Measurements from ENCODE around the gene FER.
"Not testable (repeated sequence)": the region's sequence is repeated elsewhere in the genome, so short reads cannot be mapped to it uniquely, and the experiment has no call there.

Gene FER

DNA sequence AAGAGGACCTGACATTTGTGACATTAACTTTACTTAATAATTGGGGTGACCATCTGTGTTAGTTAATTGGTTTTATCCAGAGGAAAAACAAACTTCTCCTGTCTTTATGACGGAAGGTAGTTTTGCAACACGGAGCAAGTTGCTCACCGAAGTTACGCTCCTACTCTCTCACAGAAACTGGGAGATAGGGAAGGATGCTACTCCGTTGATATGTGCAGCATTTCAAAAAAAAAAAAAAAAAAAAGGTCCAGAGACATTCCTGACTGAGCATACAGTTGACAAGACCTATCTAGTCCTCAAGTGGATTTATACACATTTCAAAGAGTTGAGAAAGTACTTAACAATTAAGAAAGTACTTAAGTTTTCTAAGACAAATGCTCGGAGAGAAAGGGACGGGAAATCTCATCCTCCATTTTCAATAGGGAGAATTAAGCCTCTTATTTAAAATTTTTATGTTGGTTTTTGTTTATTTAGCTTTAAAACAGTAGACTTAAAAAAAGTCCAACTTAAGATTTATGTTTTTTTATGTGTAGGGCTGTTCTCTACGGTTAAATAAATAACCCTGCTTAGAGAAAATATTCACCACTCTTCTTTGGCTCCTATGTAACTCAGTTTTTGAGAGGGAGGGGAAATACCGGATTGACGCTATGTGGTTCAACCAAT, 455 bp upstream of the FER start:
- DNase-seq (ENCODE audit: low read depth in 1 of 2, low spot score in 1 of 2), result no peak

DNA sequence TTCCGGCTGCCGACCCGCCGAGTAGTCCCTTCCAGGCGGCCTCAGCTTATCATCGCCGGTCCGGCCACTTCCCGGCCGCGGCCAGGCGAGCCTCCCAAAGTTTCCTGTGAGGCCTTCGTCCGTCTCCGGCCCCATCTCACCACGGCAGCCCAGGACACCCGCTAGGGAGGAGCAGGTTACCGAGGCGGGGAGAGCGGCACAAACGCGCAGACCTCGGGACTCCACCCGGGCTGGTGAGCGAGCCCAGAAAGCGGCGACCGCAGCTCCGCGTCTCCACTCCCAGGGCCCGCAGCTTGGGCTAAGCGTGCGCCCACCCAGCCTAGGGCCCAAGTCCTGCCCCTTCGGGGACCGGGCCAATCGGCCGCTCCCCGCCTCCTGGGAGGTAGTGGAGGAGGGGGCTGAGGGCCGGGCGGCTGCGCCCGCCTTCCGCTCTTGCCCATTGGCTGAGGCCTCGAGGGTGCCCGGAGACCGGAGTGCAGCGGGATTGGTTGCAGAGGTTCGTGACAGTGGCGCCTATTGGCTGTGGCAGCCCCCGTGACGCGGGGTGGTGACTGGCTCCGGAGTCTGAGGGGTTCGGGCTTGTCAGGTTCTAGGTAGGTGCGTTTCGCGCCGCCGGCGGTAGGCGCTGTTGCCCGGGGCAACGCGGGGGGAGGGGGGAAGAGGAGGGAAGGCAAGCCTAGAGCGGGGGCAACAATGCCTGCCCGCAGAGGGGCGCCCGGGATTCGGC, 867 bp downstream of the FER start:
- peak; percentile 91 to 94 for DNase-seq (ENCODE audit: low read depth in 1 of 2, low spot score in 1 of 2)

DNA sequence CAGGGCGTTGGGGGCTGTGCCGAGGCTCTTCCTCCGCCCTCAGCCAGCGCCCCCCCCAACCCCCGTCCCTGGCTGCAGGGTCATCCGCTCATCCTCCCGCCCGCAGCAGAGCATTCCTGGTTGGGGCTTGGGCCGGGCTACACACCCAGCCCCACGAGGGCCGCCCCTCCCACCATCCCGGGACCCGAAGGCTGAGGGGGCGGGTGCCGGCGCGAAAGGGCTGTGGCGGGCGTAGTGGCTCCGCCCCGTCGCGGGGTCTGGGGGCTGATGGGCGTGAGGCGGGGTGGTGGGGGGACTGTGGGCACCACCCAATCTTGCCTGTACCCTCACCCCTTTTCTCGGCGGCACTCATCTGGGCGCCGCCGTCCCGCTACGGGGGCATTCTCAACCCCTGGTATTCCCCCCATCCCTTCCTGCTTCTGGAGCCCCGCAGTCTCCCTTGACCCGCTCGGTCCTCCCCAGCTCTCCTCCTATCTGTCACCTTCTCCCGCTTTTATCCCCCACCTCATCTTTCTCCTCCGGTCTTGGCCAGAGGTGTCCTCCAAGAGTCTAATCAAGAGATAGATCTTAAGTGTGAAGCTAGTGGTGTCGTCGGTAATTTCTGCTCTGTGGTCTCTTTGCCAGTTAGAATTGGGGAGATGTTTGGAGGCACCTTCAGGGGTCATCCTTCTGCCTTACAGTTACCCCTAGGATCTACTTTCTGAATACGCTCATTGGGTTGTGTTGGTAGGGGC, 1.6 kb downstream of the FER start:
- DNase-seq (ENCODE audit: low read depth in 1 of 2, low spot score in 1 of 2), result no peak

DNA sequence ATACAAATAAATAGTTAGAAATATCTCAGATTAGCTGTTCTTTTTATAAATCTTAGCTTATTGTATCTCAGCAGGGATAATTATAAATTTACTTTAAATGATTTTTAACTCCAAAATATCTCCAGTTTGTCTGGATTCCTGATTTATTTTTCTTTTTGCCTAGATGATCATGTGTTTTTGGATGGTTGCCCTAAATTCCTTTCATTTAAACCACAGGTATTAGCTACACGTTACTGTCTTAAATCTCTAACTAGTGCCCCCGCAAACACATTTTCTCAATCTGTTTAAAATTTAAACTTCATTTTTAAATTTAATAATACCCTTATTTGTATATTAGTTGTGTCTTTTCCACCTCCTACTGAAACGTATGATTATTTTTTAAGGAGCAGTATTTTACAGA, 5.6 kb downstream of the FER start:
- DNase-seq (ENCODE audit: low read depth in 1 of 2, low spot score in 1 of 2), result no peak

DNA sequence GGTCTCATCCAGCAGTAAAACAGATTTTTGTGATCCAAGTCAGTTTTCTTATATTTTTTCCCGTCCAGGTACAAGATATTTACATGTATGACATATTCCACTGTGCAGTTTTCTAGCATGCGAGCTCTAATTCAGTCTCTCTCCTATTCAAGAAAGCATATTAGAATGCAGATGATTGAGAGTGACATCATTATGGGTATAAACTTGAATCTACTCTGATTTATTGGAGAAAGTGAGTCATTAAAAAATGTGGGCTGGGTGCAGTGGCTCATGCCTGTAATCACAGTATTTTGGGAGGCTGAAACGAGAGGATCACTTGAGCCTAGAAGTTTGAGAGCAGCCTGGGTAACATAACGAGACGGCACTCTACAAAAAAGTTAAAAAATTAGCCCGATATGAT, 6.2 kb downstream of the FER start:
- DNase-seq (ENCODE audit: low read depth in 1 of 2, low spot score in 1 of 2), result no peak

DNA sequence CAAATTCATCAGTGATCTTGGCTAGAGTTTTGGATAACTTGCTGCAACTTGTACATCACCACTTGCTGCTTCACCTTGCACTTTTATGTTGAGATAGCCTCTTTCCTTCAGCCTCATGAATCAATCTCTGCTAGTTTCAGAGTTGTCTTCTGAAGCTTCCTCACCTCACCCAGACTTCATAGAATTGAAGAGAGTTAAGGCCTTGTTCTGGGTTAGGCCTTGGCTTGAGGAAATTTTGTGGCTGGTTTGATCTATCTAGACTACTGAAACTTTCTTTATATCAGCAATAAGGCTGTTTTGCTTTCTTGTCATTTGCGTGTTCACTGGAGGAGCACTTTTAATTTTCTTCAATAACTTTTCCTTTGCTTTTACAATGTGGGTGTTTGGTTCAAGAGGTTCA, 12.8 kb downstream of the FER start:
- no peak for DNase-seq (ENCODE audit: low read depth in 1 of 2, low spot score in 1 of 2)

DNA sequence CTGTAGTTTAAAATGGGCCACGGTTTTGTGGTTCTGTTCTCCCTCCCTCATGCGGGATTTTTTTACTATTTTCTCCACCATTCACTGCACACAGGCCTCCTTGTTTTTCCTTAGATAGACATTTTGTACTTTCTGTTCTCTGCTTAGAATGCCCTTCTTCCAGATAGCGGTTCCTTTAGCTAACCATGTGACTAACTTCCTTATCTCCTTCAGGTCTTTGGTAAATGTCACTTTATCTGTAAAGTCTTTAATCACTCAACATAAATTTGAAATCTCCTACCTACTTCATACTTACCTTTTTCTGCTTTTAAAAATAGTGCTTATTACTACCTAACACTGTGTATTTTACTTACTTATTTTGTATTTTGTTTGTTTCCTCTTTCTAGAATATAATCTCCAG, 15.0 kb downstream of the FER start:
- DNase-seq (ENCODE audit: low read depth in 1 of 2, low spot score in 1 of 2), result no peak

DNA sequence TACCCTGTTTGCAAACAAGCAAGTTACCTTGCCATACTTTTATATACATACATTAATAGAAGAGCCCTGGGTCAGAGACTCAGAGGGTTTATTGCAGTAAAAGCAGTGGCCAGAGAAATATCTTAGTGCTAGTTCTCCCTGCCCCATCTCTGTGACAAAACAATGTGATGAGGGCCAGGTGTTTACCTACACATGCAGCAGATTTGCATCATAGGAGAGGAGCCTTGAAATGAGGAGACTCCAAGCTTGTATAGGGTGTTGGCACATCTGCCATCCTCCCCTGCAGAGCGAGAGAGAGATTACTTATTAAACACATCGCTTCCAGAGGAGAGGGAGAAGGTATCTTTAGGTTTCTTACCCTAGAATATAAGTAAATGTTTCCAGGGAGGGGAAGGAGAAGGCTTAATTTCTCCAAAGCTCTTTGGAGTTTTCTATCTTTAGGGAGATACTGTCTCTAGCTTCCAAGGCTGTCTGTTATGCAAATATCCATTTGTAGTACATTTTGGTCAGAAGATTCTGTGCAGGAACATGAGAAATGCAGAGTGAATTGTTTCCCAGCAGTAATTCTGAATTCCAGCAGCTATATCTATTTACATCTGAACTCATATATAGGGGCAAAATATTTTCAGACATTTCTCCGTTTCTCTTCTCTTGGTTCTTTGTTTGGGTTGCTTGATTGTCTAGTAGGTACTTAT, 15.7 kb downstream of the FER start:
- DNase-seq (ENCODE audit: low read depth in 1 of 2, low spot score in 1 of 2), result no peak

DNA sequence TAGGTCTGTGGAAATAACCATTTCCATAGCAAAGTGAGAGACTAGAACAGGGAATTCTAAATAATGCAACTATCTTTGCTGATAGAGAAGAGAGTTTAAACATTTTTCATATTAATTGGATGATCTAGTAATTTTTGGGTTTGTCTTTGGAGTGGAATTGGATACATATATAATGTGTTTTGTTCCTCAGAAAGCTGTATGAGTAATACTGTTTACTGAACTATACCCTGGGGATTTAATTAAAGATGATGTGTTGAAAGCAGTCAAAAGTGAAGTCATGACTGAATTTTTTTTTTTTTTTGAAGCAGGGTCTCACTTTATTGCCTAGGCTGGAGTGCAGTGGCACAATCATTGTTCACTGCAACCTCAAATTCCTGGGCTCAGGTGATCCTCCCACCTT, 17.9 kb downstream of the FER start:
- DNase-seq (ENCODE audit: low read depth in 1 of 2, low spot score in 1 of 2), result no peak

DNA sequence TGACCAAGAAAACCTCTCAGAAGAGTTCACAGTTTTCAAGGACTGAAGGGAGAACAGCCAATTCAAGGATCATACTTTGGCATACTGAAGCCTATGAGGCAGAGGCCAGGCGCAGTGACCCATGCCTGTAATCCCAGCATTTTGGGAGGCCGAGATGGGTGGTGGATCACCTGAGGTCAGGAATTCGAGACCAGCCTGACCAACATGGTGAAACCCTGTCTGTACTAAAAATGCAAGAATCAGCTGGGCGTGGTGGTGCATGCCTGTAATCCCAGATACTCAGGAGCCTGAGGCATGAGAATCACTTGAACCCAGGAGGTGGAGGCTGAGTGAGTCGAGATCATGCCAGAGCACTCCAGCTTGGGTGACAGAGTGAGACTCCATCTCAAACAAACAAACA, 19.2 kb downstream of the FER start:
- DNase-seq (ENCODE audit: low read depth in 1 of 2, low spot score in 1 of 2), result not testable (repeated sequence)

DNA sequence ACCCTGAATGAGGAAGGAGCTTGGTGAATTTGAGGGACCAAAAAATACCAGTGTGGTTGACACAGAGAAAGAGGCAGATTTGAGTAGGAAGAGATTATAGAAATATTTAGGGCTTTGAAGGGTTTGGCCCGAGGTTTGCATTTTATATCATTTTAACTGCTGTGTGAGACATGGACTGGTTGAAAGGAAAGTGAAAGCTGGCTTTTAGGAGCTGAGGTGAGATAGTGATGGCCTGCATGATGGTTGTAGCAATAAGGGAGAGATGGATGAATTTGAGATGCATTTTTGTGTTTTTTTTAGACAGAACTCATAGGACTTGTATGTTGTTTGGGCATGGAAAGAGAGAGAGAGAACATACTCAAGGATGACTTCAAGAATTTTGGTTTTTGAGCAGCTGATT, 21.7 kb downstream of the FER start:
- no peak for DNase-seq (ENCODE audit: low read depth in 1 of 2, low spot score in 1 of 2)

DNA sequence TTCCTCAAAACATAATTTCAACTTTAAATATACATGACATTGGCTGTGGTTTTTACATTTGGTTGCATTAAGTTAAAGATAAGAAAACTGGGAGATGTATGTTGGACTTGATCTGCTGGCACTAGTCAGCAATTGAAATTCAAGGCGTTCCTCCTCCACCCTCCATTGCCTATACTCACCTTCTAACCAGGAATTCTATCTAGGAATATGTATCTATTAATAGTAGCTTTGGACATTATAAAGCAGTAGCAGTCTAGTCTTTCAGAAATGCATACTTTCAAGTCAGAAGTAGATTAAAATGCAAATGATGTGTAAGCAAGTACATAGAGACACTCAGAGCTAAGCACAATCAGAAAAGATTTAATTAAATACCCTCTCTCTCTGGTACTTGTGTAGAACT, 24.9 kb downstream of the FER start:
- DNase-seq (ENCODE audit: low read depth in 1 of 2, low spot score in 1 of 2), result no peak

DNA sequence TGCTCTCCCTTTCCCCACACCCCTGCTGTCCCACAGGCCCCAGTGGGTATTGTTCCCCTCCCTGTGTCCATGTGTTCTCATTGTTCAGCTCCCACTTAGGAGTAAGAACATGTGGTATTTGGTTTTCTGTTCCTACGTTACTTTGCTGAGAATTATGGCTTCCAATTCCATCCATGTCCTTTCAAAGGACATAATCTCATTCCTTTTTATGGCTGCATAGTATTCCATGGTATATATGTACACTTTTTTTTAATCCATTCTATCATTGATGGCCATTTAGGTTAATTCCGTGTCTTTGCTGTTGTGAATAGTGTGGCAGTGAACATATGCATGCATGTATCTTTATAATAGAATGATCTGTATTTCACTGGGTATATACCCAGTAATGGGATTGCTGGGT, 25.6 kb downstream of the FER start:
- DNase-seq (ENCODE audit: low read depth in 1 of 2, low spot score in 1 of 2), result no peak

DNA sequence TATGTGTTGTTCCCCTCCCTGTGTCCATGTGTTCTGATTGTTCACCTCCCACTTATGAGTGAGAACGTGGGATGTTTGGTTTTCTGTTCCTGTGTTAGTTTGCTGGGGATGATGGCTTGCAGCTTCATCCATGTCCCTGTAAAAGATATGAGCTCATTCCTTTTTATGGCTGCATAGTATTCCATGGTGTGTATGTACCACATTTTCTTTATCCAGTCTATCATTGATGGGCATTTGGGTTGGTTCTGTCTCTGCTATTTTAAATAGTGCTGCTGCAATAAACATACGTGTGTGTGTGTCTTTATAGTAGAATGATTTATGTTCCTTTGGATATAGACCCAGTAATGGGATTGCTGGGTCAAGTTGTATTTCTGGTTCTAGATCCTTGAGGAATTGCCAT, 26.4 kb downstream of the FER start:
- DNase-seq (ENCODE audit: low read depth in 1 of 2, low spot score in 1 of 2), result not testable (repeated sequence)

DNA sequence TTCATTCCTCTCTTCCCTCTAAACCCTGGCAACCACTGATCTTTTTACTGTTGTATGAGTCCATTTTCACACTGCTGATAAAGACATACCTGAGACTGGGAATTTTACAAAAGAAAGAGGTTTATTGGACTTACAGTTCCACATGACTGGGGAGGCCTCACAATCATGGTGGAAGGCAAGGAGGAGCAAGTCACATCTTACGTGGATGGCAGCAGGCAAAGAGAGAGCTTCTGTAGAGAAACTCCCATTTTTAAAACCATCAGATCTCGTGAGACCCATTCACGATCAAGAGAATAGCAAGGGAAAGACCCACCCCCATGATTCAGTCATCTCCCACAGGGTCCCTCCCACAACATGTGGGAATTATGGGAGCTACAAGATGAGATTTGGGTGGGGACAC, 29.9 kb downstream of the FER start:
- not testable (repeated sequence) for DNase-seq (ENCODE audit: low read depth in 1 of 2, low spot score in 1 of 2)

DNA sequence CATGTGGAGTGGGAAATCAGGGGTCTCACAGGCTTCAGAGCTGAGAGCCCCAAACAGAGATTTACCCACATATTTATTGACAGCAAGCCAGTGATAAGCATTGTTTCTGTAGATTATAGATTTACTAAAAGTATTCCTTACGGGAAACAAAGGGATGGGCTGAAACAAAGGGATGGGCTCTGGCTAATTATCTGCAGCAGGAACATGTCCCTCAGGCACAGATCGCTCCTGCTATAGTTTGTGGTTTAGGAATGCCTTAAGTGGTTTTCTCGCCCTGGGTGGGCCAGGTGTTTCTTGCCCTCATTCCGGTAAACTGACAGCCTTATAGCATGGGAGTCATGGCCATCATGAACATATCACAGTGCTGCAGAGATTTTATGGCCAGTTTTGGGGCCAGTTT, 36.9 kb downstream of the FER start:
- DNase-seq (ENCODE audit: low read depth in 1 of 2, low spot score in 1 of 2), result not testable (repeated sequence)

DNA sequence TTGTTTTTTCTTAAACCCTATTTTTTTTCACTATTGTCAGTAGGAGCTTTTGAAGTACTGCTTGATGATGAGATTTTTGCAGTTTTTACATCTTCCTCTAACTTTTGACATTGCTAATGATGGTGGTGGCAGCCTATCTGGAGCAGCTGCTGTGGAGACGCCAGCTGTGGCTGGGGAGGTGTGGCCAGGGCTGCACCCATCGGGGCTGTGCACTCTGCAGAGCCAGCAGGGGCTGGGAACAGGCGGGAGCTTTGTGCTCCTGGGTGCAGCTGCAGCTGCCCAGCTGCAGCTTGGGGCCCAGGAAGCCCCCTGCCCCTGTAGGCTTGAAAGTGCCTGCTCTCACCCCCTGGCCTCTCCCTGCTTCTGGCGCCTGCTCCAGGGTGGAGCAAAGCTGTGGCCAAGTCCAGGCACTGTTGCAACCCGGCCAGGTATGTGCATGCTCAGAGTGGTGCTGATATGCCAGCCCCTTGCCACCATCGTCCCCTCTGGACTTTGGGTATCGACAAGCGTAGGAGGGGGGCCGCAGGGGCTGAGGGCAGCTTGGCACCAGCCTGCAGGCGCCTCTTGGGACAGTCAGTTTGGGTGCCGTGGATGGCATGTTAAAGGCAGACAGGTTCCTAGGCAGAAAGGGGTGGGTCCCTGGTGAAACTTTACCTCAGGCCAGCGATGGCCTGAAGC, 39.2 kb downstream of the FER start:
- DNase-seq (ENCODE audit: low read depth in 1 of 2, low spot score in 1 of 2), result no peak

DNA sequence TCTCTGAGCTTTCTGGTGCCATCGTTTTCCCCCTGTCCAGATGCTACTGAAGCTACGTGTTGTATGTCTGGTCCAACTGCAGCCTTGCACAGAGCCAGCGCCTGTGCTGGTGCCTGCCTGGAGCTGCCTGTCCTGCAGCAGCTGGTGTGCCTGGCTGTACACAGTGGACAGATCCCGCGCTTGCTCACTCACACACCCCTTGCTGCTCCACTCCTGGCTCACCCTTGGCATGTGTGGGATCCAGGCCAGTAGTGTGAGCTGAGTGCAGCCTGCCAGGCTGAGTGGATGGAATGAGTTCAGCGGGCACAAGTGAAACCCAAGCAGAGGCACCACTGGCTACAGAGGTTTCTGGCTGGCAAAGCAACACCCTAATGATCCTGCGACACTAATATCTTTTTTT, 40.4 kb downstream of the FER start:
- DNase-seq (ENCODE audit: low read depth in 1 of 2, low spot score in 1 of 2), result no peak

DNA sequence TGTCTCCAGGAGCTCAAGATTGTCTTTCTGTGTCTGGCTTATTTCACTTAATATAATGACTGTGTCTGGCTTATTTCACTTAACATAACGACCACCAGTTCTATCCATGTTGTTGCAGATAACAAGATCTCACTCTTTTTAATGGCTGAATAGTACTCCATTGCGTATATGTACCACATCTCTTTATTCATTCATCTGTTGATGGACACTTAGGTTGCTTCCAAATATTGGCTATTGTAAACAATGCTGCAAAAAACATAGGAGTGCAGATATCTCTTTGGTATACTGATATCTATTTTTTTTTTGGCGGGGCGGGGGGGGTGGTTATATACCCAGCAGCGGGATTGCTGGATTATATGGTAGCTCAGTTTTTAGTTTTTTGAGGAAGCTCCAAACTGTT, 45.5 kb downstream of the FER start:
- no peak for DNase-seq (ENCODE audit: low read depth in 1 of 2, low spot score in 1 of 2)

DNA sequence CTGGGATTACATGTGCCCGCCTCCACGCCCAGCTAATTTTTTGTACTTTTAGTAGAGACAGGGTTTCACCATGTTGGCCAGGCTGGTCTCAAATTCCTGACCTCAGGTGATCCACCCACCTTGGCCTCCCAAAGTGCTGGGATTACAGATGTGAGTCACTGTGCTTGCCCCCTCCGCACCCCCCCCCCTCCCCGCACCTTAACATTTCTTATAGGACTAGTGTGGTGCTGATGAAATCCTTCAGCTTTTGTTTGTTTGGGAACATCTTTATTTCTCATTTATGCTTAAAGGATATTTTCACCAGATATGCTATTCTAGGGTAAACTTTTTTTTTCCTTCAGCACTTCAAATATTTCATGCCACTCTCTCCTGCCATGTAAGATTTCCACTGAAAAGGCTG, 46.7 kb downstream of the FER start:
- DNase-seq (ENCODE audit: low read depth in 1 of 2, low spot score in 1 of 2), result not testable (repeated sequence)

DNA sequence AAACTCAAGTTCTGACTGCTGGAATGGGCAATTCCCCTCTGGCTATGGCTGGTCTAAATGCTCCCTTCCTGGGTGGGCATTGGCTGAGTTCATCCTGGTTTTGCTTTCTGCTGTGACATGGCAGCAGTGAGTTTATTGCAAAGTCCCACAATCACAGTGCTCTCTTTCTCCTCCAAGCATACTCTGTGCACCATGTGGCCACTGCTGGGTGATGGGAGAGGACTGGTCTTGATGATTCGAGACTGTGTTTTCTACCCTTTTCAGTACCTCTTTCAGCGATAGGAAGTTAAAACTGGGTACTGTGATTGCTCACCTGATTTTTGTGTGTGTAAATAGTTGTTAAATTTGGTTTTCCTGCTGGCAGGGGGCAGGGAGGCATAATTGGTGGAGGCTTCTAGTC, 49.7 kb downstream of the FER start:
- no peak for DNase-seq (ENCODE audit: low read depth in 1 of 2, low spot score in 1 of 2)
